A549 (cell line): ENCODE data around the gene FUCA1.
"Not testable (repeated sequence)": the region's sequence is repeated elsewhere in the genome, so short reads cannot be mapped to it uniquely, and the experiment has no call there.

Source experiments
- CEBPB ChIP-seq, 2 experiments: fragments of >200 bp in 1 of 2; sonication (Bioruptor Twin) in 1 of 2; formaldehyde crosslinking in 1 of 2; IDR thresholded peaks; 2 replicates each; pipeline ENCODE4 v1.6.1; 2012 to 2016
- CTCF ChIP-seq: fragments of >200 bp; sonication (Bioruptor Twin); formaldehyde crosslinking; IDR thresholded peaks from 3 replicates; pipeline ENCODE4 v1.5.1; 2016
- HDAC2 ChIP-seq: fragments of 200-600 bp; sonication (generic); IDR thresholded peaks from 2 replicates; pipeline ENCODE4 v1.6.1; 2016
- KDM1A ChIP-seq: fragments of 200-600 bp; sonication (generic); IDR thresholded peaks from 2 replicates; pipeline ENCODE4 v1.6.1; 2016; ENCODE audit warnings: low read depth, mild to moderate bottlenecking
- MAX ChIP-seq: IDR thresholded peaks from 2 replicates; pipeline ENCODE4 v1.6.1; 2012
- NFE2L2 ChIP-seq: fragments of 150-350 bp; conservative IDR thresholded peaks from 2 replicates; pipeline ENCODE4 v1.6.1; 2014; ENCODE audit warnings: low read length
- RAD21 ChIP-seq, 2 experiments: fragments of >200 bp in 1 of 2; sonication (Bioruptor Twin) in 1 of 2; formaldehyde crosslinking in 1 of 2; IDR thresholded peaks in 1 of 2; conservative IDR thresholded peaks in 1 of 2; 2 replicates in 1 of 2; 3 replicates in 1 of 2; pipeline ENCODE4 v1.6.1; 2012 to 2018; ENCODE audit warnings: inconsistent platforms in 1 of 2
- TP53 ChIP-seq: fragments of 250-450 bp; sonication (Bioruptor Pico); IDR thresholded peaks from 2 replicates; pipeline ENCODE4 v1.5.0; 2021; ENCODE audit warnings: mild to moderate bottlenecking, moderate library complexity
- USF2 ChIP-seq: fragments of 450-650 bp; IDR thresholded peaks from 2 replicates; pipeline ENCODE4 v1.6.1; 2014; ENCODE audit warnings: antibody characterized with exemption
- ZSCAN20 ChIP-seq: fragments of 250-450 bp; sonication (Bioruptor Pico); IDR thresholded peaks from 2 replicates; pipeline ENCODE4 v1.8.0; 2022; ENCODE audit warnings: mild to moderate bottlenecking, moderate library complexity

GRCh38 chr1:23826590-23826989, 41.5 kb downstream of the FUCA1 start:
- TF ChIP-seq CTCF; USF2; NFE2L2; MAX; HDAC2; KDM1A; CEBPB (IDR thresholded peaks at IDR 0.05); ZSCAN20 (CRISPR knock-in tag); RAD21 (conservative IDR thresholded peaks at IDR 0.05 in 1 of 2, IDR thresholded peaks at IDR 0.05 in 1 of 2); TP53: not testable (repeated sequence)
